DOHH2 (cell line): ENCODE measurements around the gene SUN2.

ENCODE experiments used
- H3F3A ChIP-seq: fragments of 200-600 bp; sonication (generic), shearing (Covaris generic); 2 replicates; pipeline ENCODE4 v1.6.0; 2016; ENCODE audit warnings: antibody characterized with exemption, mild to moderate bottlenecking; ENCODE audit not compliant: control insufficient read depth, insufficient read depth
- H3K27ac ChIP-seq: fragments of 200-600 bp; sonication (generic); 2 replicates; pipeline ENCODE4 v1.5.1; 2014; ENCODE audit warnings: low read depth, mild to moderate bottlenecking, low read length, moderate library complexity
- H3K27me3 ChIP-seq: fragments of 200-600 bp; sonication (generic); 2 replicates; pipeline ENCODE4 v1.6.1; 2014; ENCODE audit warnings: mild to moderate bottlenecking, low read length, mixed read lengths; ENCODE audit not compliant: control insufficient read depth
- H3K36me3 ChIP-seq: fragments of 200-600 bp; sonication (generic); 2 replicates; pipeline ENCODE4 v1.6.1; 2014; ENCODE audit warnings: mild to moderate bottlenecking, low read length, moderate library complexity, mixed read lengths; ENCODE audit not compliant: control insufficient read depth
- H3K4me1 ChIP-seq: fragments of 200-600 bp; sonication (generic); 2 replicates; pipeline ENCODE4 v1.6.1; 2014; ENCODE audit warnings: mild to moderate bottlenecking, low read length, mixed read lengths; ENCODE audit not compliant: control insufficient read depth
- H3K4me2 ChIP-seq: fragments of 200-600 bp; sonication (generic); 2 replicates; pipeline ENCODE4 v1.6.0; 2014; ENCODE audit warnings: mild to moderate bottlenecking, low read length, moderate library complexity
- H3K4me3 ChIP-seq: fragments of 200-600 bp; sonication (generic); 2 replicates; pipeline ENCODE4 v1.5.1; 2014; ENCODE audit warnings: mild to moderate bottlenecking, low read length, mixed read lengths
- H3K79me2 ChIP-seq: fragments of 200-600 bp; sonication (generic); 2 replicates; pipeline ENCODE4 v1.6.1; 2014; ENCODE audit warnings: mild to moderate bottlenecking, low read length, mixed read lengths; ENCODE audit not compliant: control insufficient read depth
- H3K9me2 ChIP-seq: fragments of 200-600 bp; sonication (generic); replicated peaks from 2 replicates; pipeline ENCODE4 v1.6.1; 2014; ENCODE audit warnings: mild to moderate bottlenecking, low read length, mixed read lengths; ENCODE audit not compliant: control insufficient read depth
- H3K9me3 ChIP-seq: fragments of 200-600 bp; sonication (generic); 2 replicates; pipeline ENCODE4 v1.6.1; 2014; ENCODE audit warnings: antibody characterized with exemption, low read length, mixed read lengths; ENCODE audit not compliant: control insufficient read depth, insufficient read depth
- H4K20me1 ChIP-seq: fragments of 200-600 bp; sonication (generic); 2 replicates; pipeline ENCODE4 v1.6.0; 2014; ENCODE audit warnings: low read depth, mild to moderate bottlenecking, antibody characterized with exemption, low read length, moderate library complexity; ENCODE audit not compliant: control insufficient read depth, insufficient read depth
- CTCF ChIP-seq: fragments of 200-600 bp; sonication (generic); IDR thresholded peaks from one replicate; pipeline ENCODE4 v1.5.1; 2014; ENCODE audit warnings: antibody characterized with exemption, mild to moderate bottlenecking, low read depth, low read length; ENCODE audit not compliant: poor library complexity, severe bottlenecking
- EZH2phosphoT487 ChIP-seq: fragments of 200-600 bp; sonication (generic); IDR thresholded peaks from 2 replicates; pipeline ENCODE4 v1.6.1; 2017; ENCODE audit warnings: borderline replicate concordance, mild to moderate bottlenecking, antibody characterized with exemption, low read length, moderate library complexity, mixed read lengths

Gene SUN2

GRCh38 chr22:38775656-38776055 lies 19.9 kb upstream of the SUN2 start:
- no peak overlapping the region for H3K4me2 ChIP-seq
- no peaks in the 10 kb centered on the region for H4K20me1 ChIP-seq
- TF ChIP-seq EZH2phosphoT487 (no peak), CTCF (no peak)
- no peaks in the 10 kb centered on the region for H3K4me1 ChIP-seq
- H3K4me3 ChIP-seq, result no peak overlapping the region
- no peaks in the 10 kb centered on the region for H3K36me3 ChIP-seq
- H3K79me2 ChIP-seq, result no peaks in the 10 kb centered on the region
- H3K9me2 ChIP-seq, result no peaks in the 10 kb centered on the region
- no peak overlapping the region for H3K27ac ChIP-seq
- no peaks in the 10 kb centered on the region for H3F3A ChIP-seq
- no peaks in the 10 kb centered on the region for H3K27me3 ChIP-seq
- no peaks in the 10 kb centered on the region for H3K9me3 ChIP-seq

- no peak overlapping the region for H3K4me2 ChIP-seq
- no peaks in the 10 kb centered on the region for H3K9me3 ChIP-seq
- no peaks in the 10 kb centered on the region for H3K9me2 ChIP-seq
- H3K79me2 ChIP-seq, result no peaks in the 10 kb centered on the region
- no peaks in the 10 kb centered on the region for H4K20me1 ChIP-seq
- H3K4me1 ChIP-seq, result no peaks in the 10 kb centered on the region
- H3K4me3 ChIP-seq, result no peak overlapping the region
- no peaks in the 10 kb centered on the region for H3F3A ChIP-seq
- no peak overlapping the region for H3K27ac ChIP-seq
- no peaks in the 10 kb centered on the region for H3K36me3 ChIP-seq
- H3K27me3 ChIP-seq, result no peaks in the 10 kb centered on the region
- TF ChIP-seq EZH2phosphoT487, result no peak
- no peak for TF ChIP-seq CTCF
Measured at GRCh38 chr22:38774496-38775166, 18.8 kb upstream of the SUN2 start.

- Histone ChIP-seq H3K27ac (no peak overlapping the region), H3K9me3 (no peaks in the 10 kb centered on the region), H3F3A (no peaks in the 10 kb centered on the region), H3K9me2 (no peaks in the 10 kb centered on the region), H3K79me2 (no peaks in the 10 kb centered on the region), H3K27me3 (no peaks in the 10 kb centered on the region), H3K4me2 (no peak overlapping the region), H4K20me1 (no peaks in the 10 kb centered on the region), H3K4me1 (no peaks in the 10 kb centered on the region), H3K4me3 (no peak overlapping the region), H3K36me3 (no peaks in the 10 kb centered on the region)
- TF ChIP-seq EZH2phosphoT487 (no peak), CTCF (no peak)
Measured at GRCh38 chr22:38773363-38773946, 17.7 kb upstream of the SUN2 start.
